ENCODE data around the gene CLCN7. TPM values are rescaled to one million over a fixed set of nuclear protein-coding genes. Genes with fewer than 3 reads are reported as not detected.

The CLCN7 gene
- total and polyA plus RNA-seq, 2 donors (not counting 3 experiments of a cell fraction or from before 2014, with no cell fraction given): 59.8 to 94.9 TPM

DNA sequence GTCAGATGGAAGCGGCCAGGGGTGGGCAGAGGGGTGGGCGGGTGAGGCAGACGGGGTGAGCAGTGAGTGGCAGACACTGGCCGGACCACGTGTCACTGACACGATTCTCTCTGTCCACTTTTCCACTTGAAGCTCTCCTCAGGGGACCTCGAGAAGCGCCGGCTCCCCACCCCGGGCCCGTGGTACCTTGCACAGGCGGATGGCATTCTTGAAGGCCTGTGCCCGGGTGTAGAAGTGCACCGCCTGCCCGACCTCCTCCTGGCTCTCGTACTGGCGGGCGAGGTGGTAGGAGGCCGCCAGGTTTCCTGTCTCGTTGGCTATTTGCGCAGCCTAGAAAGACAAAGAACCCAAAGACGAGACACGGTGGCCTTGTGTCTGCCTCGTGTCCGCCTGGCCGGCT, 49.5 kb upstream of the CLCN7 start:
- no peaks in the 10 kb centered on the region for H3K79me2 ChIP-seq (ENCODE audit: control insufficient read depth, insufficient read depth, low read length)
- no peak for DNase-seq (ENCODE audit: low read depth, low spot score)
- TF ChIP-seq EZH2 (IDR thresholded peaks at IDR 0.05; ENCODE audit: borderline replicate concordance, low read depth, low read length, severe bottlenecking) (no peak), FOS (IDR thresholded peaks at IDR 0.05; ENCODE audit: borderline replicate concordance, insufficient read depth, low read length) (no peak), MYC (IDR thresholded peaks at IDR 0.05; ENCODE audit: low read depth, low read length) (no peak), JUN (IDR thresholded peaks at IDR 0.05; ENCODE audit: borderline replicate concordance, insufficient read depth, insufficient read length, low read depth) (no peak), POLR2AphosphoS5 (IDR thresholded peaks at IDR 0.05; ENCODE audit: insufficient read depth, low read depth, low read length) (no peak), POLR2A (IDR thresholded peaks at IDR 0.05; ENCODE audit: low read depth, low read length) (no peak), GATA2 (IDR thresholded peaks at IDR 0.05; ENCODE audit: insufficient read depth, insufficient read length, low read depth, low read length) (no peak)
- TF ChIP-seq, protein P1, sequence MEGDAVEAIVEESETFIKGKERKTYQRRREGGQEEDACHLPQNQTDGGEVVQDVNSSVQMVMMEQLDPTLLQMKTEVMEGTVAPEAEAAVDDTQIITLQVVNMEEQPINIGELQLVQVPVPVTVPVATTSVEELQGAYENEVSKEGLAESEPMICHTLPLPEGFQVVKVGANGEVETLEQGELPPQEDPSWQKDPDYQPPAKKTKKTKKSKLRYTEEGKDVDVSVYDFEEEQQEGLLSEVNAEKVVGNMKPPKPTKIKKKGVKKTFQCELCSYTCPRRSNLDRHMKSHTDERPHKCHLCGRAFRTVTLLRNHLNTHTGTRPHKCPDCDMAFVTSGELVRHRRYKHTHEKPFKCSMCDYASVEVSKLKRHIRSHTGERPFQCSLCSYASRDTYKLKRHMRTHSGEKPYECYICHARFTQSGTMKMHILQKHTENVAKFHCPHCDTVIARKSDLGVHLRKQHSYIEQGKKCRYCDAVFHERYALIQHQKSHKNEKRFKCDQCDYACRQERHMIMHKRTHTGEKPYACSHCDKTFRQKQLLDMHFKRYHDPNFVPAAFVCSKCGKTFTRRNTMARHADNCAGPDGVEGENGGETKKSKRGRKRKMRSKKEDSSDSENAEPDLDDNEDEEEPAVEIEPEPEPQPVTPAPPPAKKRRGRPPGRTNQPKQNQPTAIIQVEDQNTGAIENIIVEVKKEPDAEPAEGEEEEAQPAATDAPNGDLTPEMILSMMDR (IDR thresholded peaks at IDR 0.05; ENCODE audit: extremely low read depth in 1 of 2, insufficient read depth in 1 of 2, low read depth in 1 of 2, low read length in 2 of 2): no peak
- TF ChIP-seq, protein P2, sequence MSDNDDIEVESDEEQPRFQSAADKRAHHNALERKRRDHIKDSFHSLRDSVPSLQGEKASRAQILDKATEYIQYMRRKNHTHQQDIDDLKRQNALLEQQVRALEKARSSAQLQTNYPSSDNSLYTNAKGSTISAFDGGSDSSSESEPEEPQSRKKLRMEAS (IDR thresholded peaks at IDR 0.05; ENCODE audit: insufficient read depth, insufficient read length): no peak
- no peaks in the 10 kb centered on the region for H3K36me3 ChIP-seq (ENCODE audit: control insufficient read depth in 2 of 2, extremely low read depth in 1 of 2, insufficient read depth in 2 of 2, low read length in 2 of 2)
- FAIRE-seq: no peak
- no peak overlapping the region for H3K4me3 ChIP-seq (replicated peaks in 1 of 3; ENCODE audit: insufficient read depth in 1 of 3, low read depth in 1 of 3, low read length in 3 of 3)
- peaks cover 14% of the 10 kb centered on the region for H3K4me1 ChIP-seq (ENCODE audit: control insufficient read depth, extremely low read depth, insufficient read depth, low read length)
- no peak overlapping the region for H2AFZ ChIP-seq (ENCODE audit: low read depth, low read length)
- H4K20me1 ChIP-seq (replicated peaks; ENCODE audit: control insufficient read depth, extremely low read depth, insufficient read depth, low read length): no peaks in the 10 kb centered on the region
- no TSS peak for BruUV-seq (replicated peaks)
- dilution Hi-C loops (cut with MboI; ENCODE audit: extremely low pct_ligation_motif_present, low sequenced_read_pairs): no loop called here
- CTCF ChIA-PET: interaction anchor here (3.7 kb wide), 1 partner anchor 12 kb away, joined by 12 read pairs; no protein-coding TSS in a partner anchor
- H3K27ac ChIP-seq (ENCODE audit: insufficient read depth, low read depth, low read length): no peak overlapping the region
- no peak overlapping the region for H3K4me2 ChIP-seq (ENCODE audit: insufficient read depth, low read length)
- H3K9ac ChIP-seq (replicated peaks; ENCODE audit: extremely low read depth, insufficient read depth, low read length): no peak overlapping the region
- H3K9me3 ChIP-seq (replicated peaks; ENCODE audit: control insufficient read depth, insufficient read depth, low read length): no peaks in the 10 kb centered on the region
- intact Hi-C loops (cut with micrococcal nuclease): no loop called here
- H3K9me1 ChIP-seq (replicated peaks; ENCODE audit: control insufficient read depth, extremely low read depth, insufficient read depth, low read length): no peaks in the 10 kb centered on the region
- no peaks in the 10 kb centered on the region for H3K27me3 ChIP-seq (ENCODE audit: control insufficient read depth in 2 of 2, insufficient read depth in 2 of 2, low read length in 2 of 2)
- POLR2A ChIA-PET: no interaction called here
